ENCODE results near the gene MED10.

DNA sequence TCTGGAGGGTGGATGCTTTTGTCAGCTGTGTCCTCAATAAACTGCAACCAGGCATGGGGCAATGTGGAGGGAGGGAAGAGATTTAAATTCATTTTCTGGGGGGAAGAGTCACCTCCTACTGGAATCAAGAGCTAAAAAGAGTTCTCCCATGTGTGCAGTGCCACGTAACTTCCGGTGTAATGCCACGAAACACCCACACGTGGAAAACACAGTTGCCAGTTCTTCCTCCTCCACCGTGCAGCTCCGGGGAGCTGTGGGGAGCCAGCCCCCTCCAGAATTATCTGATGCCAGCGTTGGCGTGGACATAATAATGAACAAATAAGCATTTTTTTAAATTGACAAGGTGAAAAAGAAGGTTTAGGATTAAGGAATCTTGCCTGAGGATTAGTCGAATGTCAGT lies 32.1 kb upstream of the MED10 start:
- TF ChIP-seq, protein P1, sequence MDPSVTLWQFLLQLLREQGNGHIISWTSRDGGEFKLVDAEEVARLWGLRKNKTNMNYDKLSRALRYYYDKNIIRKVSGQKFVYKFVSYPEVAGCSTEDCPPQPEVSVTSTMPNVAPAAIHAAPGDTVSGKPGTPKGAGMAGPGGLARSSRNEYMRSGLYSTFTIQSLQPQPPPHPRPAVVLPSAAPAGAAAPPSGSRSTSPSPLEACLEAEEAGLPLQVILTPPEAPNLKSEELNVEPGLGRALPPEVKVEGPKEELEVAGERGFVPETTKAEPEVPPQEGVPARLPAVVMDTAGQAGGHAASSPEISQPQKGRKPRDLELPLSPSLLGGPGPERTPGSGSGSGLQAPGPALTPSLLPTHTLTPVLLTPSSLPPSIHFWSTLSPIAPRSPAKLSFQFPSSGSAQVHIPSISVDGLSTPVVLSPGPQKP (IDR thresholded peaks at IDR 0.05; ENCODE audit: borderline replicate concordance, low read depth, low read length): no peak
- TF ChIP-seq POLR2A (IDR thresholded peaks at IDR 0.05; ENCODE audit: low read depth, low read length): no peak

All from IMR-90 (cell line).